Heart left ventricle (tissue), 16 donors: ENCODE data around the gene CCR8. TPM values are rescaled to one million over a fixed set of nuclear protein-coding genes. Genes with fewer than 3 reads are reported as not detected.

ENCODE experiments used
- ATAC-seq, 4 donors: fragments of 200-7000 bp; cut with Tn5 transposase; one replicate each; pipeline ENCODE4 v1.9.1; 2020 to 2022; ENCODE audit warnings: moderate library complexity in 4 of 4, mild to moderate bottlenecking in 3 of 4, moderate number of reproducible peaks in 1 of 4
- DNase-seq, 5 donors: peaks; one replicate each; pipeline ENCODE4 v3.0.0-alpha.2; 2020
- H3K27ac ChIP-seq, 12 donors: fragments of 200-600 bp; sonication (generic) in 4 of 12; one replicate each; pipeline versions ENCODE4 v1.5.0 to v1.8.0; 2016 to 2022; ENCODE audit warnings: mild to moderate bottlenecking in 2 of 12
- H3K27me3 ChIP-seq, 9 donors: fragments of 200-600 bp; sonication (generic) in 2 of 9; one replicate each; pipeline versions ENCODE4 v1.5.1 to v1.8.0; 2016 to 2022; ENCODE audit warnings: mild to moderate bottlenecking in 3 of 9
- H3K36me3 ChIP-seq, 9 donors: fragments of 200-600 bp; sonication (generic) in 2 of 9; one replicate each; pipeline versions ENCODE4 v1.5.0 to v1.8.0; 2018 to 2022; ENCODE audit warnings: mild to moderate bottlenecking in 2 of 9
- H3K4me1 ChIP-seq, 12 donors: fragments of 200-600 bp; sonication (generic) in 4 of 12; one replicate each; pipeline versions ENCODE4 v1.5.0 to v1.8.0; 2016 to 2022; ENCODE audit warnings: mild to moderate bottlenecking in 3 of 12
- H3K4me3 ChIP-seq, 12 donors: fragments of 200-600 bp; sonication (generic) in 4 of 12; one replicate each; pipeline versions ENCODE4 v1.5.0 to v1.8.0; 2017 to 2022; ENCODE audit warnings: mild to moderate bottlenecking in 9 of 12, moderate library complexity in 4 of 12
- H3K9me3 ChIP-seq, 12 donors: fragments of 200-600 bp; sonication (generic) in 4 of 12; one replicate each; pipeline versions ENCODE4 v1.5.0 to v1.8.0; 2016 to 2022; ENCODE audit warnings: mild to moderate bottlenecking in 1 of 12
- POLR2A ChIP-seq, 2 donors: fragments of 450-650 bp; IDR thresholded peaks; one replicate each; pipeline ENCODE4 v1.6.1; 2017; ENCODE audit warnings: antibody characterized with exemption in 2 of 2, mild to moderate bottlenecking in 2 of 2, moderate library complexity in 2 of 2
- WGBS, 4 donors: extraction: QIAGEN DNeasy Blood & Tissue Kit in 2 of 4; methylation state at CpG; one replicate each; pipeline versions ENCODE4 v1.1.5 to v1.1.7; 2013 to 2018; 5-methylcytosine and 5-hydroxymethylcytosine counted together
- intact Hi-C, 10 donors: fragments of 100-400 bp; cut with DNase I; formaldehyde crosslinking; loops; one replicate each; pipeline versions ENCODE4 v1.11.1 to v1.14.2; 2022
- polyA plus RNA-seq, 2 donors: library from polyadenylated mRNA; stranded (reverse); fragments of 200-250 nt; gene quantifications; one replicate each; pipeline ENCODE4 v1.2.3, GENCODE V29; 2013
- total RNA-seq, 9 donors: library from RNA; depleted of rRNA in 2 of 9; stranded (reverse); fragments of >200 nt in 2 of 9; fragmentation: NEBNext Ultra II Directional in 3 of 9; extraction: Animal tissue kit (Norgen Biotek cat#: 25700) in 3 of 9; gene quantifications; one replicate each; pipeline versions ENCODE4 v1.1.0 to v1.2.4, GENCODE V29; 2016 to 2023
- TF ChIP-seq, protein P1 (sequence below), 12 donors: fragments of 200-600 bp; sonication (generic) in 4 of 12; IDR thresholded peaks; one replicate each; pipeline versions ENCODE4 v1.5.0 to v1.8.0; 2018 to 2022; ENCODE audit warnings: antibody characterized with exemption in 12 of 12, mild to moderate bottlenecking in 5 of 12
- donor health status: ischemic (EF 13 %, LVEDD 7.1; RV severe dilation, severe dysfunction).
- donor health status: healthy with polysubstance abuse.
- donor health status: DM: no; HTN: yes; CAD: no.
- donor health status: DM: no; HTN: no; CAD: no.
- donor health status: ischemic (EF 25% LVEDD 6.9; RV normal size, moderate dysfunction).
- donor health status: ischemic (EF 25% LVEDD 5.7; RV mildly dilated, moderate dysfunction).
- donor health status: healthy.
- donor health status: DM: yes; HTN: yes; CAD: no.
- donor health status: ischemic (EF 35%, LVEDD 5.7; RV mildly dilated, moderate dysfunction).
- donor health status: nonischemic (EF 11% LVEDD 7.7; RV severe dilation, severe dysfunction).
- donor health status: DM: yes; HTN: yes; CAD: no.
- donor health status: PGD.
- donor health status: ischemic (EF 29% LVEDD 5.4; RV normal size, mild dysfunction).
- donor health status: nonischemic (EF 23%, LVEDD 6.1; RV moderate dilation, normal function).

Gene CCR8
- total and polyA plus RNA-seq, 11 donors, result 0.29 TPM; not detected in 10

DNA sequence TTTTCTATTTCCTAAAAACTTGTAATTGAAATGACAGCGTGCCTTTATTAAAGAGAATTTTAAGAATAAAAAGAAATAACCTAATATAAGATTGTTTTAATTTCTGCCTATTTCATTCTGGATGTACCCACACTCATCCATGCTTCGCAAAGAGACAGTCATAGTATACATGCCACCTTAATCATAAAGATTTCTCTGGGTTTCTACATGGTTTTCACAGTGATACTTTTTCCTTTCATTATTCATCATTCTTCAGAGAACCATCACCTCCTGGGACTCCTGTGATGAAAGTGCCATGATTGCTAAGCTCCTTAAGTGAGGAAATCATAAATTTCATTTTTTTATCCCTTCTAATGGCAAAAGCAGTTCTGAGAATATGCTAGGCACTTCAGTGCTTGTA lies 4.3 kb upstream of the CCR8 start:
- Histone ChIP-seq H3K4me3 (no peak overlapping the region), H3K27me3 (peaks cover 0 to 7% (median 0%) of the 10 kb centered on the region in 9 donors), H3K9me3 (no peaks in the 10 kb centered on the region), H3K36me3 (no peaks in the 10 kb centered on the region), H3K27ac (no peak overlapping the region), H3K4me1 (no peaks in the 10 kb centered on the region)
- intact Hi-C loops, result no loop called here
- WGBS, 4 donors, result 91 to 97% (median 93%) methylated on average over 2 of the region's 2 CpGs
- DNase-seq, result no peak
- no peak for TF ChIP-seq POLR2A (IDR thresholded peaks at IDR 0.05)
- TF ChIP-seq, protein P1, sequence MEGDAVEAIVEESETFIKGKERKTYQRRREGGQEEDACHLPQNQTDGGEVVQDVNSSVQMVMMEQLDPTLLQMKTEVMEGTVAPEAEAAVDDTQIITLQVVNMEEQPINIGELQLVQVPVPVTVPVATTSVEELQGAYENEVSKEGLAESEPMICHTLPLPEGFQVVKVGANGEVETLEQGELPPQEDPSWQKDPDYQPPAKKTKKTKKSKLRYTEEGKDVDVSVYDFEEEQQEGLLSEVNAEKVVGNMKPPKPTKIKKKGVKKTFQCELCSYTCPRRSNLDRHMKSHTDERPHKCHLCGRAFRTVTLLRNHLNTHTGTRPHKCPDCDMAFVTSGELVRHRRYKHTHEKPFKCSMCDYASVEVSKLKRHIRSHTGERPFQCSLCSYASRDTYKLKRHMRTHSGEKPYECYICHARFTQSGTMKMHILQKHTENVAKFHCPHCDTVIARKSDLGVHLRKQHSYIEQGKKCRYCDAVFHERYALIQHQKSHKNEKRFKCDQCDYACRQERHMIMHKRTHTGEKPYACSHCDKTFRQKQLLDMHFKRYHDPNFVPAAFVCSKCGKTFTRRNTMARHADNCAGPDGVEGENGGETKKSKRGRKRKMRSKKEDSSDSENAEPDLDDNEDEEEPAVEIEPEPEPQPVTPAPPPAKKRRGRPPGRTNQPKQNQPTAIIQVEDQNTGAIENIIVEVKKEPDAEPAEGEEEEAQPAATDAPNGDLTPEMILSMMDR (IDR thresholded peaks at IDR 0.05), result no peak
- ATAC-seq, result no peak

DNA sequence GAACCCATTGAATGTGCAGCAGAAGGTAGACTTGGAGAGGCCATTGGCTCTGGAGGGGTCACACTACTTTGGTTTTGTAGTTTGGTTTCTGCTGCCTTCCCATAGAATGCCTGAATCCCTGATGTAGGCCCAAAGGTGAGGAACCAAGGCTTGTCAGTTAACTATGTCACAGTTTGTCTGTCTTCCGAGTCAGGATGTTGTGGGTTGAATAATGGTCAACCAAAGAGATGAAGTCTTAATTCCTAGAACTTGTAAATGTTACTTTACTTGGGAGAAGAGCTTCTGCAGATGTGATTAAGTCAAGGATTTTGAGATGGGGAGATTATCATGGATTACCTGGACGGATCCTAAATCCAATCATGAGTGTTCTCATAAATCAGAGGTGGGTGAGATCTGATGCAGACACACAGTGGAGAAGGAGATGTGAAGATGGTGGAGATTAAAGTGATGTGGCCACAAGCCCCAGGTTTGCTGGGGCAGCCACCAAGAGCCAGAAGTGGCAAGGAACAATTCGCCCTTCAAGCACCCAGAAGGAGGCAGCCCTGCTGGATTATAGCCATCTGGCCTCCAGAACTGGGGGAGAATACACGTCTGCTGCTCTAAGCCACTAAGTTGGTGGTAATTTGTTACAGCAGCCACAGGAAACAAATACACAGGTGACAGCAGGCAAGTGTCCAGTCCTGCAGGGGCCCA lies 2.3 kb upstream of the CCR8 start:
- WGBS, 4 donors, result 81 to 86% (median 82%) methylated on average over 4 of the region's 4 CpGs
- Histone ChIP-seq H3K4me1 (no peaks in the 10 kb centered on the region), H3K9me3 (no peaks in the 10 kb centered on the region), H3K36me3 (no peaks in the 10 kb centered on the region), H3K27ac (no peak overlapping the region), H3K27me3 (peaks cover 0 to 7% (median 0%) of the 10 kb centered on the region in 9 donors), H3K4me3 (no peak overlapping the region)
- TF ChIP-seq POLR2A (IDR thresholded peaks at IDR 0.05), result no peak
- TF ChIP-seq, protein P1 (IDR thresholded peaks at IDR 0.05), result no peak
- DNase-seq (no peak), ATAC-seq (no peak)
- intact Hi-C loops, result no loop called here

DNA sequence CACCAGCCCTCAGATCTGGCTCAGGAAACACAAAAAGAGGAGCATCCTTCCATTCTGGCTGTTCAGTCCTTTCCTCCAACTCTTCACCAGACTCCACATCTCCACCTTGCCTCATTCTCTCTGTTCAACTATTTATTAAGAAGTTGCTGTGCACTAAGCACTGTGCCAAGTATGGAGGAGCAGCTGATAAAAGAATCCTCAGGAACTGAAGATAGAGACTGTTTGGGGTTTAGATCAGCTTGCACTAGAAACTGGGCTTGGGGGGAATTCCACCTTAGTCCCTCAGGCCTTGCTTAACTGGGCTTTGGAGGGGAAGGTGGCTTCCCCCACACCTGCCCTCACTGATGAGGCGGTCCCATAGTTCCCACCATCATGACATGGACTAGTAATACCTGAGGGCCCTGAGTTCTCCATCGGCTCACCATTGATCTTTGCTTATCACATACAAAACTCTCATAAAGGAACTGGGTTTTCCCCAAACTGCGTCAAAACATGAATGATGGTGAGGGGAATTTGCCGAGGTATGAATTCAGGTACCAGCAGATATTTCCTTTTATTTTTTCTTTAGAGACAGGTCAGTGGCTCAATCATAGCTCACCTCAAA lies 1.7 kb upstream of the CCR8 start:
- H3K9me3 ChIP-seq, result no peaks in the 10 kb centered on the region
- H3K4me1 ChIP-seq, result no peaks in the 10 kb centered on the region
- intact Hi-C loops, result no loop called here
- no peak overlapping the region for H3K27ac ChIP-seq
- H3K36me3 ChIP-seq, result no peaks in the 10 kb centered on the region
- H3K4me3 ChIP-seq, result no peak overlapping the region
- no peak for DNase-seq
- no peak for TF ChIP-seq POLR2A (IDR thresholded peaks at IDR 0.05)
- TF ChIP-seq, protein P1 (IDR thresholded peaks at IDR 0.05), result no peak
- peaks cover 0 to 7% (median 0%) of the 10 kb centered on the region in 9 donors for H3K27me3 ChIP-seq
- 88 to 93% (median 90%) methylated on average over 4 of the region's 4 CpGs for WGBS, 4 donors
- ATAC-seq, result no peak

DNA sequence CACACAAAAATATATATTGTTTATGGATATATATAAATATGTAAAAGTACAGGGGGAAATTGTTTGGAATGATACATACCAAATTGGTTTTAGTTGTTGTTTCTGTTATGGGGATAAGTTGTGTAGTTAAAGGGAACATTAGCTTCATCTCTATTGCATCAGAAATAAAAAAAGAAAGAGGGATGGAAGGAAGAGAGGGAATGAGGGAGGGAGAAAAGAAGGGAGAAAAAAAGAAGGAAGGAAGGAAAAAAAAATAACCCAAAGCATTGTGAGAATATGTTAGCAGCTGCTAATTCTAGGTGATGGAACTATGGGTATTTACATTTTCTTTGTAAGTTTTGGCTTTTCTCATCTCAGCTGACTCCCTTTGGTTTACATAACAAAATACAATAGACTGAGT lies 1.3 kb downstream of the CCR8 start:
- Histone ChIP-seq H3K9me3 (no peaks in the 10 kb centered on the region), H3K4me3 (no peak overlapping the region), H3K27me3 (no peaks in the 10 kb centered on the region), H3K4me1 (no peaks in the 10 kb centered on the region), H3K27ac (no peak overlapping the region), H3K36me3 (no peaks in the 10 kb centered on the region)
- DNase-seq (no peak), ATAC-seq (no peak)
- TF ChIP-seq, protein P1 (IDR thresholded peaks at IDR 0.05), result no peak
- no peak for TF ChIP-seq POLR2A (IDR thresholded peaks at IDR 0.05)
- intact Hi-C loops, result no loop called here
